DMS153 treated with DMSO at 0.1 percent for 48 hours (cell line): Measurements from ENCODE around the gene SNHG17.
"Not testable (repeated sequence)": the region's sequence is repeated elsewhere in the genome, so short reads cannot be mapped to it uniquely, and the experiment has no call there.

Source experiments
- DNase-seq: peaks from one replicate; lab custom pipeline; 2025; ENCODE audit not compliant: unreplicated experiment; lab: John Stamatoyannopoulos, UW

Gene SNHG17

DNA sequence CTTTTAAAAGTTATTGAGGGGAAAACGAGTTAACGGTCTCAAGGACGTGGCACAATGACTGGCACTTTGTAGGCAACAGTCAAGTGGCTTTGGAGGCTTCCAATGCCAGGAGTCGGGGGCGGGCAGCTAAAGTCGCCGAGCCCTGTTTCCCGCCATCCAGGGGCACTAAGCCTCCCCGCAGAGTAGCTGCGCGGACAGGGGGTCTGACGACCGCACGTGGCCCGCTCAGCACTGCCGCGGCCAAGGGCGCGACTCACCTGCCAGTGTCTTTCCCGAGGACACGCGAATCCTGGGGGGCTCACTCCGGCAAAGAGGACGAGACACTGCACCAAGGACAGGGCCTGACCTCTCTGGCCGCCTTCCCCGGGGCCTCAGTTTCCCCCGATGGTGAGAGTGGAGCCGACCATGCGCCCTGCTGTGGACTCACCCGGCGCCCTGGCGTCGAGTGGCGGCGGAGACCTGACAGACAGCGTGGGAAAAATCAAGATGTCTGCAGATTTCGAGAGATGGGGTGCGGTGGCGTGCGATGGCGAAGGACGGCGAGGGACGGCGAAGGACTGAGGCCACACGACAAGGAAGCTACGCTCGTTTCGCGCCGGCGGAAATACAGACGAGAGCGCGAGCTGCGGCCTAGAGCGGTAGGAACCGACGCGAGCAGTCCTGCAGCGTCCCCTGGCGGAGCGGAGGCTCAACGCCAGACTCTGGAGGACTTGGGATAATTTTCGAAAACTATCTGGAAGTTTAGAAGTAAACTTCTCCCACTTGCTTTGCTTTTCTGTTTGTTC, at the start of gene SNHG17:
TSS of gene SNHG17 (minus strand) at position 559 of the 785 bp plus-strand sequence.
- peak; percentile 58 for DNase-seq

GRCh38 chr20:38479596-38479995, 44.5 kb upstream of the SNHG17 start:
- DNase-seq, result no peak

GRCh38 chr20:38477747-38478146, 42.6 kb upstream of the SNHG17 start:
- no peak for DNase-seq

DNA sequence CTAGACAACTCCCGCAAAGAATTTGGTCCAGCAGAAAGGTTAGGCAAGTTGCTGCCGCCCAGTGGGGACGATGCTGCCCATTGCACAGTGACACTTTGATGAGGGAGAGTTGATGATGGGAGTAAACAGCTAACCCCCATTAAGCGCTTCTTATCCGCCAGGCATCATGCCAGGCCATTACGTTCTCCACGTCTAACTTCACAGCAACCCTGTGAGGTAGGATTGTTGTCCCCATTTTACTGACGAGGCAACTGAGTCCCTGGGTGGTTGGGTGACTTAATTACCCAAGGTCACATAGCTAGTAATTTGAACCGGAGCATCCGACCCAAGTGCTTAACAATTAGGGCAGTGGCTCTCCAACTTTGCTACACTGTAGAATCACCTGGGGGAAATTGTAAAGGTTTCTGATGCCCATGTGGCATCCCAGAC, 38.3 kb upstream of the SNHG17 start:
- DNase-seq, result no peak

- DNase-seq, result peak; percentile 98
These were observed 37.6 kb upstream of the SNHG17 start, which contains the start of gene RALGAPB for GRCh38 chr20:38472513-38473366. RALGAPB (plus strand) TSS chr20:38472843; CDS start chr20:38488433, 15,590 bp downstream.

GRCh38 chr20:38471987-38472512, 36.9 kb upstream of the SNHG17 start:
- DNase-seq, result no peak

- no peak for DNase-seq
These were observed 36.1 kb upstream of the SNHG17 start for GRCh38 chr20:38471245-38471644.

DNA sequence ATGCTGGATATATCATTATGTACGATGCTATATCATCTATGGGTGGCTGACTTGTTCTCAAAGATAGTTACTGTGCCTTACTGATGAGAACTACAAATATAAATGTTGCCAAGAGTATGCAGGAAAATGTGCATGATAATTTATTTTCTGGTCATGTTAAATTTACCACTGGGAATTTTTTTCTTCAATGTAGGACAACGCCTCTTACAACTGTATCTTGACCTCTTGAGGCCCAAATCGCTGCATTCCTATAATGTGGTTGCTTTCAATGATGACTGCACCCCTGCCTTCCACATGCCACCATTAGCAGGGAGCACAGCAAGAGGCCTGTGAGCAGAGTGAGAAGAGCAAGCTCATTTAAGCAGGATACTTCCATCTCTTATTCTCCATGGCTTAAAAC, 31.9 kb upstream of the SNHG17 start:
- DNase-seq, result no peak

DNA sequence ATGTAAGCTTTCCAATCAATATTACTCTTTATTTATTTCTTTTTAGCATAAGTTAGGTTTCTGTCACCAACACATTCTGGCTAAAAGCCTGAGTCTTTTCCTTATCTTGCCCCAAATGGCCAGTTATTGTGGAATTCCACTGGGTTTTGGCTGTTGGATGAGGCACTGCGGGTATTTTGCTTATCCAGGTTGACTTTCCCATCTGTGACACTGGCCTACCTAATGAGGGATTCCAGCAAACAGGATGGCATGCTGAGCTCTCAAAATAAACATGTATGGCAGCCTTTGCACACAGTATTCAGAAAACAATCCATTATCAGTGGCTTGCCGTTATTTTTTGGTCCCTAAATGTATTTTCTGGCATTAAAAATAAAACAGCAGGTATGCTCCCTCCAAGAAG, 31.0 kb upstream of the SNHG17 start:
- DNase-seq, result no peak

GRCh38 chr20:38461569-38461968, 26.4 kb upstream of the SNHG17 start:
- DNase-seq, result not testable (repeated sequence)

- DNase-seq, result not testable (repeated sequence)
These were observed 26.0 kb upstream of the SNHG17 start for GRCh38 chr20:38461167-38461566.

DNA sequence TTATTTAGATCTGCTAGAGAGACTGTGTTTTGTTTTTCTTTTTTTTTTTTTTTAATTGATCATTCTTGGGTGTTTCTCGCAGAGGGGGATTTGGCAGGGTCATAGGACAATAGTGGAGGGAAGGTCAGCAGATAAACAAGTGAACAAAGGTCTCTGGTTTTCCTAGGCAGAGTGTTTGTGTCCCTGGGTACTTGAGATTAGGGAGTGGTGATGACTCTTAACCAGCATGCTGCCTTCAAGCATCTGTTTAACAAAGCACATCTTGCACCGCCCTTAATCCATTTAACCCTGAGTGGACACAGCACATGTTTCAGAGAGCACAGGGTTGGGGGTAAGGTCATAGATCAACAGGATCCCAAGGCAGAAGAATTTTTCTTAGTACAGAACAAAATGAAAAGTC, 25.5 kb upstream of the SNHG17 start:
- not testable (repeated sequence) for DNase-seq

- peak; percentile 71 for DNase-seq
These were observed 25.0 kb upstream of the SNHG17 start for GRCh38 chr20:38460040-38460623.

DNA sequence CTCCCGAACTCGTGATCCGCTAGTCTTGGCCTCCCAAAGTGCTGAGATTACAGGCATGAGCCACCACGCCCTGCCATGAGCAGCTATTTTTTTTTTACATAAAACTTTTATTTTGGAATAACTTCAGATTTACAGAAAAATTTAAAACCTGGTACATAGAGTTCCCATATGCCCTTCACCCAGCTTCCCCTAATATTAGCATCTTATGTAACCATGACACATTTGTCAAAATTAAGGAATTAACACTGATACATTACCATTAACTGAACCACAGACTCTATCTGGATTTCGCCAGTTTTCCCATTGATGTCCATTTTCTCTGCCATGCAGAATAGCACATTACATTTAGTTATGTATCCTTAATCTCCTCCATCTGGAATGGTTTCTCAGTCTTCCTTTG, 23.2 kb upstream of the SNHG17 start:
- no peak for DNase-seq

- no peak for DNase-seq
These were observed 19.7 kb upstream of the SNHG17 start for GRCh38 chr20:38454556-38455473.

DNA sequence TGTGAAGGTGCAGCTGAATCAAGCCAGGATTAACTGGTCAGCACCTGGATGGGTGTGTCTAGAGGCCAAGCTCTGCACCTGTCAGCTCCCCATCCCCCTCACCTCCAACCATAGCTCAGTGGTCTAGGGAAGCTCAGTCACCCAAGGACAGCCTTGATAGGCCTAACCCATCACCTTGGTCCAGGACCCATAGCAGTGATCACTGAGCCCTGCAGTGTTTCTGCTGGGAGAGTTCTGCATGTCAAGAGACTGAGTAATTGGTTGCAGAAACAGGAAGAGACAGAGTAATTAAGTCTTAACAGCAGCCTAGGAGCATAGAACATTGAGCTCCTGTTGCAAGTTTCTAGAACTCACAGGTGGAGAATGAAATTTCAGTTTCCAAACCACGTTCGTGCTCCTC, 18.8 kb upstream of the SNHG17 start:
- DNase-seq, result no peak

DNA sequence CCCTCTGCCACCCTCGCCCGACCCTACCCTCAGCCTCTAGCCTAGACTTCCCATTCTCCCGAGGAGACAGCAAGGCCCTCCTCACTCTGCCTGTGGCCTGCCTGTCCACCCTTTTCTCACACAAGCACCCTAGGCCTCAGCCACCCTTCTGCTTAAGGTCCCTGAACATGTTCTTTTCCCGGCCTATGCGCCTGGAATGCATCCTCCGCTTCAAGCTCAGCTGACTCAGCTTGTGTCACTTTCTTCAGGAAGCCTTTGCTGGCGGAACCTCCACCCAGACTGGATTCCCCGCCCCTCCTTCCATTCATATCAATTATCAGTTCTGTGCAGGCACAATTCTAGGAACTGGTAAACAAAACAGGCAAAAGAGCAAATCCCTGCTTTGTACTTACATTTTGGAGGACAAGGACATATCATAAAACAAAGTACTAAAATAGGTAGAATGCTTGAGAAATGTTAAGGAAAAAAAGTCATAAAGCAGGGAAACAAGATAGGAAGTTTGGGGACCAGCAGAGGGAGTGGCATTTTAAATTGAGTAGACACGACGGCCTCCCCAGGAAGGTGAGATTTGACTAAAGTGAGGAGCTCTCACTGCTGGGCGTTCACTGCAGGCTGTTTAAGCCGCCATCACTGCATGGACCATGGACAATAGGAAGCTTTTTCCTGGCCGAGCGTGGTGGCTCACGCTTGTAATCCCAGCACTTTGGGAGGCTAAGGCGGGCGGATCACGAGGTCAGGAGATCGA, 17.9 kb upstream of the SNHG17 start:
- no peak for DNase-seq

- DNase-seq, result no peak
These were observed 15.4 kb upstream of the SNHG17 start for GRCh38 chr20:38450412-38450975.

DNA sequence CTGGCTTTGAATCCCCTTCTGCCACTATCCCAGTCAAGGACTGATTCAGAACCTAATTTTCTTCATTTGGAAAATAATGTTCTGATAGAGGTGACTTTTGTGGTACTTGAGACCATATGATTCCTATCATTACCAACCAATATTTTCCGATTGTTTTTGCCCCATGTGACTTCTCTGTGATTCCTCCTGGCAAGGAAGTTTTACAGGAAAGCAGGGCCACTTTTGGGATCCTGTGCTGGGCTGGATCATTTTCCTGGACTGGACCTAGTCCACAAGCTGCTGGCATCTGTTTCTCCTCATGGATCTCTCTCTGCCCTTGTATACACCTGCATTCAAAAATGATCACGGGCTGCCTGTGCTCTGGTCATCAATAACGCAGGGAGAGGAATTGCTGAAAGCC, 13.9 kb upstream of the SNHG17 start:
- DNase-seq, result no peak
